OCI-LY3 (cell line): ENCODE measurements around the gene SDR42E1.

Source experiments
- CTCF ChIP-seq: fragments of 200-600, 300-600 bp; sonication (generic); IDR thresholded peaks from 2 replicates; pipeline ENCODE4 v1.5.1; 2014; ENCODE audit warnings: antibody characterized with exemption, low read length, low read depth
- EZH2phosphoT487 ChIP-seq: fragments of 200-600 bp; shearing (Covaris generic); IDR thresholded peaks from 2 replicates; pipeline ENCODE4 v1.6.1; 2018; ENCODE audit warnings: antibody characterized with exemption, mixed run types, low read depth

GRCh38 chr16:82042144-82042543 is 30.9 kb upstream of the SDR42E1 start:
- TF ChIP-seq CTCF (no peak), EZH2phosphoT487 (no peak)
